Parathyroid adenoma (tissue), 2 donors: ENCODE measurements around the gene KCTD16.

Source experiments
- H2AFZ ChIP-seq: fragments of 300-600 bp; sonication (generic); one replicate; pipeline ENCODE4 v1.7.0; 2017; ENCODE audit warnings: antibody characterized with exemption, mild to moderate bottlenecking
- H3K27ac ChIP-seq: fragments of 300-600 bp; sonication (generic); one replicate; pipeline ENCODE4 v1.7.0; 2017
- H3K27me3 ChIP-seq: fragments of 300-600 bp; sonication (generic); one replicate; pipeline ENCODE4 v1.7.0; 2017; ENCODE audit warnings: low read length; ENCODE audit not compliant: control insufficient read depth, insufficient read depth
- H3K36me3 ChIP-seq: fragments of 300-600 bp; sonication (generic); one replicate; pipeline ENCODE4 v1.7.0; 2017; ENCODE audit warnings: low read length; ENCODE audit not compliant: control insufficient read depth, insufficient read depth
- H3K4me1 ChIP-seq: fragments of 300-600 bp; sonication (generic); one replicate; pipeline ENCODE4 v1.7.0; 2017; ENCODE audit warnings: control low read depth
- H3K4me2 ChIP-seq: fragments of 300-600 bp; sonication (generic); one replicate; pipeline ENCODE4 v1.7.0; 2017; ENCODE audit warnings: low read length
- H3K4me3 ChIP-seq: fragments of 300-600 bp; sonication (generic); one replicate; pipeline ENCODE4 v1.7.0; 2017; ENCODE audit warnings: low read depth, low read length
- H3K79me2 ChIP-seq: fragments of 300-600 bp; sonication (generic); one replicate; pipeline ENCODE4 v1.7.0; 2017; ENCODE audit warnings: control low read depth
- H3K9ac ChIP-seq: fragments of 300-600 bp; sonication (generic); one replicate; pipeline ENCODE4 v1.7.0; 2017; ENCODE audit warnings: mild to moderate bottlenecking
- H3K9me3 ChIP-seq: fragments of 300-600 bp; sonication (generic); one replicate; pipeline ENCODE4 v1.7.0; 2017; ENCODE audit warnings: low read length; ENCODE audit not compliant: control insufficient read depth
- TF ChIP-seq, protein P1 (sequence below): fragments of 300-600 bp; sonication (generic); IDR thresholded peaks from one replicate; pipeline ENCODE4 v1.7.0; 2017; ENCODE audit warnings: antibody characterized with exemption, mild to moderate bottlenecking
- donor health status: primary hyperparathyroidism.

KCTD16 gene

DNA sequence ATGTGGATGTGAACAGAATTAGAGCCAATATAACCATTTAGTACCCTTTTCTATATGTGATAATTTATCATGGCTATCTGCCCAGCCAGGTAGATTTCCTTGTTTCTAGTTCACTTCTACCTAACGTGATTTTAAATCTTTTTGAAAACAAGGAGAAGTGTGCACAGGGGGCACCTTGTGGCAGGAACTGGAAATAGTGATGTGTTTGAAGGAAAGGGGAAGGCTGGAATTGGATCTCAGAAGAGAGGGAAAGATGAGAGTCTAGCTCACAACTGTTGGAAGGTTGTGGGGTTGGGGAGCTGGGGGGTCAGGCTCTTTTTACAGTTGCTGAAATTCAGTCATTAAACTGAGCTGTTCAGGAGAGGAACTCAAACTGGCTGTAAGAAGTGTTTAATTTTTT lies 219.5 kb downstream of the KCTD16 start:
- no peak overlapping the region for H2AFZ ChIP-seq
- no peaks in the 10 kb centered on the region for H3K27me3 ChIP-seq
- no peaks in the 10 kb centered on the region for H3K36me3 ChIP-seq
- TF ChIP-seq, protein P1, sequence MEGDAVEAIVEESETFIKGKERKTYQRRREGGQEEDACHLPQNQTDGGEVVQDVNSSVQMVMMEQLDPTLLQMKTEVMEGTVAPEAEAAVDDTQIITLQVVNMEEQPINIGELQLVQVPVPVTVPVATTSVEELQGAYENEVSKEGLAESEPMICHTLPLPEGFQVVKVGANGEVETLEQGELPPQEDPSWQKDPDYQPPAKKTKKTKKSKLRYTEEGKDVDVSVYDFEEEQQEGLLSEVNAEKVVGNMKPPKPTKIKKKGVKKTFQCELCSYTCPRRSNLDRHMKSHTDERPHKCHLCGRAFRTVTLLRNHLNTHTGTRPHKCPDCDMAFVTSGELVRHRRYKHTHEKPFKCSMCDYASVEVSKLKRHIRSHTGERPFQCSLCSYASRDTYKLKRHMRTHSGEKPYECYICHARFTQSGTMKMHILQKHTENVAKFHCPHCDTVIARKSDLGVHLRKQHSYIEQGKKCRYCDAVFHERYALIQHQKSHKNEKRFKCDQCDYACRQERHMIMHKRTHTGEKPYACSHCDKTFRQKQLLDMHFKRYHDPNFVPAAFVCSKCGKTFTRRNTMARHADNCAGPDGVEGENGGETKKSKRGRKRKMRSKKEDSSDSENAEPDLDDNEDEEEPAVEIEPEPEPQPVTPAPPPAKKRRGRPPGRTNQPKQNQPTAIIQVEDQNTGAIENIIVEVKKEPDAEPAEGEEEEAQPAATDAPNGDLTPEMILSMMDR = no peak
- H3K9me3 ChIP-seq = no peaks in the 10 kb centered on the region
- H3K27ac ChIP-seq = no peak overlapping the region
- H3K9ac ChIP-seq = no peak overlapping the region
- H3K79me2 ChIP-seq = no peaks in the 10 kb centered on the region
- no peak overlapping the region for H3K4me3 ChIP-seq
- H3K4me1 ChIP-seq = no peaks in the 10 kb centered on the region
- H3K4me2 ChIP-seq = no peak overlapping the region

- Histone ChIP-seq H3K9me3 (no peaks in the 10 kb centered on the region), H3K36me3 (no peaks in the 10 kb centered on the region), H3K9ac (no peak overlapping the region), H2AFZ (no peak overlapping the region), H3K27me3 (no peaks in the 10 kb centered on the region), H3K4me3 (no peak overlapping the region), H3K79me2 (no peaks in the 10 kb centered on the region), H3K4me1 (no peaks in the 10 kb centered on the region), H3K4me2 (no peak overlapping the region), H3K27ac (no peak overlapping the region)
- TF ChIP-seq, protein P1 = no peak
Observed at GRCh38 chr5:144391044-144391443, 220.4 kb downstream of the KCTD16 start.

DNA sequence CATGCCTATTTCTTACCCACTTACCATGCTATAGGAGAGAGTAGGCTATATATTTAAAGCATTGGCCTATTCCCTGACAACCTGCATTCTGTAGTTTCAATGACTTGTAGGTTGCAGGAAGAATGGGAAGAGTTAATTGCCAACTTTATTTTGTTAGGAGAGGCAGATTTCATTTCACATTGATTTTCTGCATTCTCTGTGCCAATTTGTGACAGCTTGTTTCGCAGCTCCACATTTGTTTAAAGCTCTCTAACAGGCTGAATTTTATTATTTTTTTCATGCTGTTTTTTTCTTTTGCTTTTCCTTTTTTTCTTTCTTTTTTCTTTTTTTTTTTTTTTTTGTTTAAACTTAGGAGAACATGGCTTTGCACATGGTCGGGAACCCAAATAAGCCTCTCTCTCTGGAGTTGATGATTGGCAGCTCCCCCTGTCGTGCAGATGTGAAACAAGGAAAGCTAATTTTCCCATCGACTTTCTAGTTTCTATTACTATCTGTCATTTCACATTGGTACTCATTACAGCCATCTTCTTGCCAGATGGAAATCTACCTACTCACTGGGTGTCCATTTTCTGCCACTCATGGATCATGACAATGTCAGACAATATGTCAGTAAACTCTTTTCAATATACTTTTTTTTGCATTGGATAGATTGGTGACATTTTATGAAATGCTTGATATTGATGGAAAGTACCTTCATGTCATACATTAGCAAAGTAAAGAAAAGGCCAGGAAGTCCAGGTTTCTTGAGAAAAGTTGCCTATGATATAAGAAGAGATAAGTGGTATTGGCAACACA lies 223.2 kb downstream of the KCTD16 start:
- no peaks in the 10 kb centered on the region for H3K36me3 ChIP-seq
- no peaks in the 10 kb centered on the region for H3K4me1 ChIP-seq
- no peak overlapping the region for H3K27ac ChIP-seq
- H3K9me3 ChIP-seq = no peaks in the 10 kb centered on the region
- no peak overlapping the region for H3K9ac ChIP-seq
- H3K4me3 ChIP-seq = no peak overlapping the region
- no peaks in the 10 kb centered on the region for H3K27me3 ChIP-seq
- no peak overlapping the region for H2AFZ ChIP-seq
- TF ChIP-seq, protein P1 = no peak
- H3K4me2 ChIP-seq = no peak overlapping the region
- H3K79me2 ChIP-seq = no peaks in the 10 kb centered on the region

DNA sequence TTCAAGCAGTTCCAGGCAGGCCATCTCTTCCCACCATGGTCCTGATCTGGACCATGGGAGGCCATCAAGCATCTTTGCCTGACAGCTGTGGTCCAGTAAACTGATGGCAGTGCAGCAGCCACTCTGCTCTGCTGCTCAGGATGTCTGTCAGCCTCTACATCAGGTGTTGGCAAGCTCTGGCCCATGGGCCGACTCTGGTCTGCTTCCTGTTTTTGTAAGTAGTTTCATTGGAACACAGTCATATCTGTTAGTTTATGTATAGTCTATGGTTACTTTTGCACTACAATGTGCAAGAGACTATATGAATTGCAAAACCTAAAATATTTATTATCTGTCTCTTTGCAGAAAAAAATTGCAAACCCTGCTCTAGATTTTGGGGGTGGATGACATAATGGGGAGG lies 225.0 kb downstream of the KCTD16 start:
- no peak overlapping the region for H3K9ac ChIP-seq
- H3K4me1 ChIP-seq = no peaks in the 10 kb centered on the region
- no peak overlapping the region for H3K4me3 ChIP-seq
- no peaks in the 10 kb centered on the region for H3K9me3 ChIP-seq
- H3K4me2 ChIP-seq = no peak overlapping the region
- H3K36me3 ChIP-seq = no peaks in the 10 kb centered on the region
- H3K79me2 ChIP-seq = no peaks in the 10 kb centered on the region
- TF ChIP-seq, protein P1 = no peak
- no peak overlapping the region for H3K27ac ChIP-seq
- no peaks in the 10 kb centered on the region for H3K27me3 ChIP-seq
- H2AFZ ChIP-seq = no peak overlapping the region

- TF ChIP-seq, protein P1 = no peak
- no peak overlapping the region for H2AFZ ChIP-seq
Observed at GRCh38 chr5:144403058-144403457, 232.4 kb downstream of the KCTD16 start.

More at GRCh38 chr5:144403058-144403457, 232.4 kb downstream of the KCTD16 start:
- Histone ChIP-seq H3K4me3 (no peak overlapping the region), H3K9ac (no peak overlapping the region), H3K9me3 (no peaks in the 10 kb centered on the region), H3K79me2 (no peaks in the 10 kb centered on the region), H3K27ac (no peak overlapping the region), H3K4me1 (no peaks in the 10 kb centered on the region), H3K4me2 (no peak overlapping the region), H3K36me3 (no peaks in the 10 kb centered on the region), H3K27me3 (no peaks in the 10 kb centered on the region)
